ENCODE results near the gene CILP2. TPM values are rescaled to one million over a fixed set of nuclear protein-coding genes. Genes with fewer than 3 reads are reported as not detected.
A peak's percentile ranks its signal among the peaks of the same experiment; 100 is the strongest.

Gene CILP2
- total RNA-seq, 2 experiments from 2014 or later: 0.14 to 0.22 TPM

DNA sequence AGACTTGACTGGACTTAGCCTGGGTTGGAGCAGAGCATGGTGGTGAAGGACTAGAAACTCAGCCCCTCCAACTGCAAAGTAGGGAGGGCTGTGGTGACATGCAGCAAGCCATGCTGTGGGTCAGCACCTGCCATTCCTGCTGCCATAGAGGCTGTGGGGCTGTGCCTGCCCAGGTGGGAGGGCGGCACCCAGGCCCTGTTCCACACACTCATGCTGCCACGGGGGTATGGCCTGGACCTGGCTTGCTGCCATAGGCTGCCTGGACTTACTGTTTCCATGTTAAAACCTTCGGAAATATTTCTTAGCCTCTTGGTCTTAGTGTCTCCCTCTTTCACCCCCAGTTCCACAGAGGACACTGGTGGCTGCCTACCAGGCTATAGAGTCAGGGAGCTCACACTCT is 29.3 kb downstream of the CILP2 start:
- Mint-ChIP-seq H3K27me3 (ENCODE audit: low read depth) (no peaks in the 10 kb centered on the region), H3K4me1 (ENCODE audit: low read depth) (peaks cover 3% of the 10 kb centered on the region), H3K9me3 (no peaks in the 10 kb centered on the region), H3K36me3 (ENCODE audit: low read depth) (peaks cover 21% of the 10 kb centered on the region), H3K27ac (no peak overlapping the region), H3K4me3 (no peak overlapping the region)
- intact Hi-C loops (cut with micrococcal nuclease): no loop called here
- CTCF ChIA-PET: interaction anchor here (1.6 to 2.7 kb wide), 2 partner anchors 13 to 14 kb away, joined by 4 to 18 read pairs; no protein-coding TSS in a partner anchor
- no peak for DNase-seq

DNA sequence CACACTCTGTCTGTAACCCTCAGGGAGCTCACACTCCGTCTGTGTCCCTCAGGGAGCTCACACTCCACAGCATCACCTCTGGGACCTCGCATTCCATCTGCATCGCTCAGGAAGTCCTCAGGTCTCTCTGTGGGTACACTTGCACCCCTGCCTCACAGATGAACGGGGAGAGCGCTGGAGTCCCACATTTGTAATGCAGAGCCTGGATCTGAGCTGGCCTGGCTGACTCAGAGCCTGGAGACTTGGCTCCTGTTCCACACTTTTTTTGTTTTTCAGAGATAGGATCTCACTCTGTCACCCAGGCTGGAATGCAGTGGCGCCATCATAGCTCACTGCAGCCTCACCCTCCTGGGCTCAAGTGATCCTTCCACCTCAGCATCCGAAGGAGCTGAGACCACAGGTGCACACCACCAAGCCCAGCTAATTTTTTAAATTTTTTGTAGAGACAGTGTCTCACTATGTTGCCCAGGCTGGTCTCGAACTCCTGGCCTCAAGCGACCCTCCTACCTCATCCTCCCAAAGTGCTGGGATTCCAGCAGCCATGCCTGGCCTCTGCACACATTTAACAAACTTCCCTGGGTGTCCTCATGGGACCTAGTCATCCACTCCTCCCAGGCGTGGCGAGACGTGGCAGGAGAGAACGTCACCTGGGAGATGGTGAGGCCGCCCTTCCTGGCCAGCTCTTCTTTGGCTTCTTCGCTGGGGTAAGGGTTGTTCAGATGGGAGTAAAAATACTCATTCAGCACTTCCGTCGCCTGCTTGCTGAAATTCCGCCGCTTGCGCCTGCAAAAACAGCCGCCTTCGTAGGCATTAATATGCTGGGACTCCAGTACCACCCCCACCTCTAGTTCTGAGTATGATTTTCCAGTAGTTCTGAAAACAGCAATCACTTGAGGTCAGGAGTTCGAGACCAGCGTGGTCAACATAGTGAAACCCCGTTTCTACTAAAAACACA is 31.0 kb downstream of the CILP2 start:
- no peak for DNase-seq
- no peaks in the 10 kb centered on the region for H3K4me1 Mint-ChIP-seq (ENCODE audit: low read depth)
- intact Hi-C loops (cut with micrococcal nuclease): no loop called here
- peaks cover 21% of the 10 kb centered on the region for H3K36me3 Mint-ChIP-seq (ENCODE audit: low read depth)
- no peak overlapping the region for H3K4me3 Mint-ChIP-seq
- H3K27ac Mint-ChIP-seq: no peak overlapping the region
- no peaks in the 10 kb centered on the region for H3K27me3 Mint-ChIP-seq (ENCODE audit: low read depth)
- CTCF ChIA-PET: interaction anchor here (1.6 to 2.7 kb wide), 2 partner anchors 14 to 16 kb away, joined by 4 to 18 read pairs; no protein-coding TSS in a partner anchor
- H3K9me3 Mint-ChIP-seq: no peaks in the 10 kb centered on the region

- intact Hi-C loops (cut with micrococcal nuclease): no loop called here
- Mint-ChIP-seq H3K4me3 (no peak overlapping the region), H3K27me3 (ENCODE audit: low read depth) (no peaks in the 10 kb centered on the region), H3K36me3 (ENCODE audit: low read depth) (peaks cover 10% of the 10 kb centered on the region), H3K27ac (no peak overlapping the region), H3K9me3 (no peaks in the 10 kb centered on the region), H3K4me1 (ENCODE audit: low read depth) (no peaks in the 10 kb centered on the region)
- DNase-seq: no peak
- CTCF ChIA-PET: no interaction called here
Measured at GRCh38 chr19:19570571-19570970, 32.5 kb downstream of the CILP2 start.

DNA sequence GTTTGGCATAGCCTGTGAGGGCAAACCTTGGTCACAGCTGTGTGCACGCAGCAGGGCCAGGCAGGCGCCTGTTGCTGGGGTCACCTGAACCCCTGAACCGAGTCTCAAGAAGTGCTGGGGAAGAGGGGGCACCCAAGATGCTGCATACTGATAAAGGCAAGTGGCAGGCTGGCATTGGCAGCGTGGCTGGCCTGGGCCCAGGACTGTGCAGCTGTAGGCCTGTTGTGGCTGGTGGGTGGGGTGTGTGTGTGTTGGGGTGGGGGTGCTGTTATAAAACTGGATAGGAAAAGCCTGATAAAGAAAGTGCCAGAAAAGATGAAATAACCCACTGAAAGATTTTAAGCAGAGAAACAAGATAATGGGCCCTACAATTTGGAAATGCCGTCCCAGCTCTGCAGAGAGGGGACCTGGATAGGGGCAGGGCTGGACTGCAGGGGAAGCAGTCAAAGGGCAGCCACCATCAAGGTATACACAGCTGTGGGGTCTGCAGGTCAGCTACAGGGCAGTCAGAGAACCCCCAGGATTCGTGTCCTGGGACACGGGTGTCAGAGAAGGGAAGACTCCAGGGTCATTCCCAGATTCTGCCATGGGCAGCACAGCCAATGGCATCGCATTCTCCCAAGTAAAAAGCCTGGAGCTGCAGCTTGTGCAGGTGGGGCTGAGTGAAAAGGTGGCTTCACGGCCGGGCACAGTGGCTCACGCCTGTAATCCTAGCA is 33.2 kb downstream of the CILP2 start:
- H3K4me1 Mint-ChIP-seq (ENCODE audit: low read depth): no peaks in the 10 kb centered on the region
- CTCF ChIA-PET: interaction anchor here (0.7 kb wide), 1 partner anchor 15 kb away, joined by 3 read pairs; no protein-coding TSS in a partner anchor
- no peak overlapping the region for H3K27ac Mint-ChIP-seq
- peaks cover 10% of the 10 kb centered on the region for H3K36me3 Mint-ChIP-seq (ENCODE audit: low read depth)
- no peaks in the 10 kb centered on the region for H3K27me3 Mint-ChIP-seq (ENCODE audit: low read depth)
- no peaks in the 10 kb centered on the region for H3K9me3 Mint-ChIP-seq
- no peak for DNase-seq
- H3K4me3 Mint-ChIP-seq: no peak overlapping the region
- intact Hi-C loops (cut with micrococcal nuclease): no loop called here

DNA sequence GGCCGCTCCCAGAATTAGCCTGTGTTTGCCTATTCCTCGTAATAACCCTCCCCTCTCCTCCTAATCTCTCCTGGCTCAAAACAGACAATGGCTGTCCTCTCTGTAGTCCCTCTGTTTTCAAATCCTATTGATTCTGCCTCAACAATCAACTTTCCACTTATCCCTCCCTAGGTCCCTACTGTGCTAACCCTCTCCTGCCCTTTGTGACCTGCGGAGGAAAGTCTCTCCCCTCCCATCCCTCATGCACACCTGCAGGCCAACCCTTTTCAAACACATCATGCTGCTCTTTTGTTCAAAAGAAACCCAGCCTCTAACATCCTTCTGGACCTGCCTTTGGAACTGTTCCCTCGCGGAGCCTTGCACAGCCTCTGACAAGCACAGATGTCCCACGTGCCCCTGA is 37.3 kb downstream of the CILP2 start:
- H3K36me3 Mint-ChIP-seq (ENCODE audit: low read depth): peaks cover 2% of the 10 kb centered on the region
- DNase-seq: no peak
- no peaks in the 10 kb centered on the region for H3K27me3 Mint-ChIP-seq (ENCODE audit: low read depth)
- H3K27ac Mint-ChIP-seq: no peak overlapping the region
- CTCF ChIA-PET: interaction anchor here (2.4 kb wide), 1 partner anchor 21 kb away, joined by 14 read pairs; no protein-coding TSS in a partner anchor
- H3K4me1 Mint-ChIP-seq (ENCODE audit: low read depth): peaks cover 7% of the 10 kb centered on the region
- no peaks in the 10 kb centered on the region for H3K9me3 Mint-ChIP-seq
- H3K4me3 Mint-ChIP-seq: no peak overlapping the region
- intact Hi-C loops (cut with micrococcal nuclease): no loop called here

GRCh38 chr19:19578252-19578651 is 40.2 kb downstream of the CILP2 start:
- Mint-ChIP-seq H3K9me3 (no peaks in the 10 kb centered on the region), H3K27me3 (ENCODE audit: low read depth) (no peaks in the 10 kb centered on the region), H3K4me1 (ENCODE audit: low read depth) (peaks cover 17% of the 10 kb centered on the region), H3K27ac (no peak overlapping the region), H3K36me3 (ENCODE audit: low read depth) (no peaks in the 10 kb centered on the region), H3K4me3 (no peak overlapping the region)
- CTCF ChIA-PET: interaction anchor here (3.5 kb wide), 1 partner anchor 24 kb away, joined by 19 read pairs; no protein-coding TSS in a partner anchor
- no peak for DNase-seq
- intact Hi-C loops (cut with micrococcal nuclease): no loop called here

DNA sequence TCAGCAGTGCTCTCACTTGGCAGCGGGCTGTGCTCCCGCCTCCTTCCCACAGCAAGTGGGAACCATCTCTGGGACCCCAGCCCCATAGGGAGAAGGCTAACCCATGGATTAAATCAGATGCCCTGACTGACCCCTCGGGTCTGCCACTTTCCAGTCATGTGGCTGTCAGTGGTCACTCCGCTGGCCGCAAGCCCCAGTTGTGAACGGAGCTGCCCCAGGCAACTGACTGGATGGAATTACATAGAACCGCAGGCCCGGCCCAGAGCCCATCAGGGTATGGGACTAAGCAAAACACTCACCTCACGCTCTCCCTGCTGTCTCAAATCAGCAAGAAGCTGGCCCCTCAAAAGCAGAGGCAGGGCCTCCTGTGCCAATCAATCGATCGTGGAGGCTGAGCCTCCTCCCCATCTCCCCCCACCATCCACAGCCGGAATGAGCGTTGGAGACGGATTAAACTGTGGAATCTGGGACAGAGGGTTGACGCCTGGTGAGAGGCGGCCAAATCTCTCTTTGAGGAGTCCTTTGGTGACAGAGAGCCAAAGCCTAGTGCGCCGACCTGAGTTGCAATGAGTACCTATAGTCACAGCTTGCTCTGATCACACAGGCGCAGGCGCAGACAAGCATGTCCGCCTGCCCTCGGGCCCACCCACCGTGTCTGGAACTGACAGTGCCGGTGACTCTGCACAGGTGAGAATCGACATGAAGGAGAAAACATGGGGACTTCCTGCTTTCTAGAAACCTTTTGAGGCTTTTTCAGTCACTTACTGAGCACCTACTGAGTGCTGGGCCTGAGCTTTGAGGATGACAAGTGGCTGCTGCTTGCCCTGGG is 41.7 kb downstream of the CILP2 start:
- Mint-ChIP-seq H3K36me3 (ENCODE audit: low read depth) (no peaks in the 10 kb centered on the region), H3K9me3 (no peaks in the 10 kb centered on the region)
- intact Hi-C loops (cut with micrococcal nuclease): no loop called here

DNA sequence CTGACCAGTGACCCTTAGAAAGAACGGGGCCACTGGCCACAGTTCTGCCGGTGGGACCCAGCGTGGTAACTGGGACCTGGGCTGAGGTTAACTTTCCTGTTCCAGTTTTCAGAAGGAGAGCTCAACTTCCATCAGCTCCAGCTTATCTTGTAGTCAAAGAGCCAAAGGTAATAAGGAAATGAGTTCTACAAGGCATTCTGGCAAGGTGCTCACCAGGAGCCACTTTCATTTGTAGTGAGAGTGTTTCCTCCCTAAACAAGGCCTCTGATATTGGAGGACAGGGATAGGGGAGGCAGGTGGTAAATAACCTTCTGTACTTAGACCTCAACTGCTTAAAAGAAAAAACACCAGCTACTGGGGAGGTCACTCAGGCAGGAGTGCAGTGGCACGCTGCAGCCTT is 42.4 kb downstream of the CILP2 start:
- Mint-ChIP-seq H3K4me1 (ENCODE audit: low read depth) (peaks cover 17% of the 10 kb centered on the region), H3K4me3 (no peak overlapping the region), H3K9me3 (no peaks in the 10 kb centered on the region), H3K36me3 (ENCODE audit: low read depth) (no peaks in the 10 kb centered on the region), H3K27ac (no peak overlapping the region), H3K27me3 (ENCODE audit: low read depth) (no peaks in the 10 kb centered on the region)
- no peak for DNase-seq
- CTCF ChIA-PET: interaction anchor here (3.5 kb wide), 1 partner anchor 26 kb away, joined by 19 read pairs; no protein-coding TSS in a partner anchor
- intact Hi-C loops (cut with micrococcal nuclease): no loop called here

More for the DNA sequence above, 41.7 kb downstream of the CILP2 start:
- DNase-seq: peak; percentile 35
- Mint-ChIP-seq H3K27ac (no peak overlapping the region), H3K4me3 (no peak overlapping the region), H3K27me3 (ENCODE audit: low read depth) (no peaks in the 10 kb centered on the region), H3K4me1 (ENCODE audit: low read depth) (peaks cover 17% of the 10 kb centered on the region)
- CTCF ChIA-PET: interaction anchor here (3.5 kb wide), 1 partner anchor 26 kb away, joined by 19 read pairs; no protein-coding TSS in a partner anchor

GRCh38 chr19:19581391-19581790 is 43.3 kb downstream of the CILP2 start:
- H3K9me3 Mint-ChIP-seq: no peaks in the 10 kb centered on the region
- no peak for DNase-seq
- H3K36me3 Mint-ChIP-seq (ENCODE audit: low read depth): no peaks in the 10 kb centered on the region
- H3K27ac Mint-ChIP-seq: no peak overlapping the region
- CTCF ChIA-PET: no interaction called here
- intact Hi-C loops (cut with micrococcal nuclease): no loop called here
- no peak overlapping the region for H3K4me3 Mint-ChIP-seq
- H3K4me1 Mint-ChIP-seq (ENCODE audit: low read depth): peaks cover 17% of the 10 kb centered on the region
- H3K27me3 Mint-ChIP-seq (ENCODE audit: low read depth): no peaks in the 10 kb centered on the region

GRCh38 chr19:19582471-19582870 is 44.4 kb downstream of the CILP2 start:
- no peak for DNase-seq
- Mint-ChIP-seq H3K36me3 (ENCODE audit: low read depth) (no peaks in the 10 kb centered on the region), H3K9me3 (no peaks in the 10 kb centered on the region), H3K27ac (no peak overlapping the region), H3K4me1 (ENCODE audit: low read depth) (peaks cover 17% of the 10 kb centered on the region), H3K4me3 (no peak overlapping the region), H3K27me3 (ENCODE audit: low read depth) (no peaks in the 10 kb centered on the region)
- intact Hi-C loops (cut with micrococcal nuclease): no loop called here
- CTCF ChIA-PET: interaction anchor here (0.7 to 1.4 kb wide), 3 partner anchors 27 to 66 kb away, joined by 3 to 5 read pairs (median 5); partner anchors contain the start of gene GMIP

GRCh38 chr19:19584356-19584755 is 46.3 kb downstream of the CILP2 start:
- Mint-ChIP-seq H3K27me3 (ENCODE audit: low read depth) (no peaks in the 10 kb centered on the region), H3K4me1 (ENCODE audit: low read depth) (peaks cover 29% of the 10 kb centered on the region), H3K4me3 (no peak overlapping the region), H3K36me3 (ENCODE audit: low read depth) (no peaks in the 10 kb centered on the region), H3K27ac (no peak overlapping the region), H3K9me3 (no peaks in the 10 kb centered on the region)
- CTCF ChIA-PET: no interaction called here
- no peak for DNase-seq
- intact Hi-C loops (cut with micrococcal nuclease): no loop called here

Data from activated naive CD4-positive, alpha-beta T cell treated with anti-CD3 and anti-CD28 coated beads for 36 hours (primary cell).